Measurements from ENCODE around the gene HLF. TPM values are rescaled to one million over a fixed set of nuclear protein-coding genes. Genes with fewer than 3 reads are reported as not detected.
A peak's percentile ranks its signal among the peaks of the same experiment; 100 is the strongest.

Gene HLF
- total RNA-seq, 1 experiment from 2014 or later, result 1.3 TPM

GRCh38 chr17:55236316-55236715 is 28.4 kb upstream of the HLF start:
- Mint-ChIP-seq H3K27ac (ENCODE audit: unreplicated experiment) (no peak overlapping the region), H3K27me3 (ENCODE audit: unreplicated experiment) (no peaks in the 10 kb centered on the region), H3K4me3 (ENCODE audit: low read depth, unreplicated experiment) (no peak overlapping the region), H3K36me3 (ENCODE audit: insufficient read depth, unreplicated experiment) (peaks cover 11% of the 10 kb centered on the region), H3K9me3 (ENCODE audit: low read depth, unreplicated experiment) (no peaks in the 10 kb centered on the region), H3K4me1 (ENCODE audit: low read depth, unreplicated experiment) (peaks cover 8% of the 10 kb centered on the region)
- BruUV-seq (replicated peaks), result no TSS peak
- intact Hi-C loops (cut with micrococcal nuclease; ENCODE audit: unreplicated experiment), result loop anchor here (5.0 kb wide), 1 partner anchor 51 kb away; no protein-coding TSS in a partner anchor
- CTCF ChIA-PET, result no interaction called here
- TF ChIP-seq, protein P1, sequence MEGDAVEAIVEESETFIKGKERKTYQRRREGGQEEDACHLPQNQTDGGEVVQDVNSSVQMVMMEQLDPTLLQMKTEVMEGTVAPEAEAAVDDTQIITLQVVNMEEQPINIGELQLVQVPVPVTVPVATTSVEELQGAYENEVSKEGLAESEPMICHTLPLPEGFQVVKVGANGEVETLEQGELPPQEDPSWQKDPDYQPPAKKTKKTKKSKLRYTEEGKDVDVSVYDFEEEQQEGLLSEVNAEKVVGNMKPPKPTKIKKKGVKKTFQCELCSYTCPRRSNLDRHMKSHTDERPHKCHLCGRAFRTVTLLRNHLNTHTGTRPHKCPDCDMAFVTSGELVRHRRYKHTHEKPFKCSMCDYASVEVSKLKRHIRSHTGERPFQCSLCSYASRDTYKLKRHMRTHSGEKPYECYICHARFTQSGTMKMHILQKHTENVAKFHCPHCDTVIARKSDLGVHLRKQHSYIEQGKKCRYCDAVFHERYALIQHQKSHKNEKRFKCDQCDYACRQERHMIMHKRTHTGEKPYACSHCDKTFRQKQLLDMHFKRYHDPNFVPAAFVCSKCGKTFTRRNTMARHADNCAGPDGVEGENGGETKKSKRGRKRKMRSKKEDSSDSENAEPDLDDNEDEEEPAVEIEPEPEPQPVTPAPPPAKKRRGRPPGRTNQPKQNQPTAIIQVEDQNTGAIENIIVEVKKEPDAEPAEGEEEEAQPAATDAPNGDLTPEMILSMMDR (IDR thresholded peaks at IDR 0.05; ENCODE audit: unreplicated experiment), result no peak
- DNase-seq, result no peak

GRCh38 chr17:55237268-55237667 is 27.5 kb upstream of the HLF start:
- Mint-ChIP-seq H3K4me1 (ENCODE audit: low read depth, unreplicated experiment) (peaks cover 8% of the 10 kb centered on the region), H3K27me3 (ENCODE audit: unreplicated experiment) (no peaks in the 10 kb centered on the region), H3K27ac (ENCODE audit: unreplicated experiment) (no peak overlapping the region), H3K36me3 (ENCODE audit: insufficient read depth, unreplicated experiment) (peaks cover 11% of the 10 kb centered on the region), H3K9me3 (ENCODE audit: low read depth, unreplicated experiment) (peaks cover 3% of the 10 kb centered on the region), H3K4me3 (ENCODE audit: low read depth, unreplicated experiment) (no peak overlapping the region)
- CTCF ChIA-PET, result no interaction called here
- no TSS peak for BruUV-seq (replicated peaks)
- DNase-seq, result no peak
- intact Hi-C loops (cut with micrococcal nuclease; ENCODE audit: unreplicated experiment), result loop anchor here (5.0 kb wide), 1 partner anchor 50 kb away; no protein-coding TSS in a partner anchor
- TF ChIP-seq, protein P1 (IDR thresholded peaks at IDR 0.05; ENCODE audit: unreplicated experiment), result no peak

GRCh38 chr17:55237841-55238178 is 26.9 kb upstream of the HLF start:
- no TSS peak for BruUV-seq (replicated peaks)
- DNase-seq, result no peak
- Mint-ChIP-seq H3K27me3 (ENCODE audit: unreplicated experiment) (no peaks in the 10 kb centered on the region), H3K4me1 (ENCODE audit: low read depth, unreplicated experiment) (peaks cover 8% of the 10 kb centered on the region), H3K4me3 (ENCODE audit: low read depth, unreplicated experiment) (peak overlapping the region; percentile 76), H3K36me3 (ENCODE audit: insufficient read depth, unreplicated experiment) (peaks cover 11% of the 10 kb centered on the region), H3K9me3 (ENCODE audit: low read depth, unreplicated experiment) (peaks cover 3% of the 10 kb centered on the region), H3K27ac (ENCODE audit: unreplicated experiment) (no peak overlapping the region)
- intact Hi-C loops (cut with micrococcal nuclease; ENCODE audit: unreplicated experiment), result loop anchor here (2.0 to 5.0 kb wide), 2 partner anchors 27 to 49 kb away; partner anchors contain the start of gene HLF
- CTCF ChIA-PET, result interaction anchor here (0.7 to 1.5 kb wide), 3 partner anchors 28 to 1588 kb away, joined by 3 to 6 read pairs (median 3); no protein-coding TSS in a partner anchor
- TF ChIP-seq, protein P1 (IDR thresholded peaks at IDR 0.05; ENCODE audit: unreplicated experiment), result no peak

GRCh38 chr17:55238179-55238930 is 26.4 kb upstream of the HLF start:
- peak; percentile 84 for DNase-seq
- H3K4me3 Mint-ChIP-seq (ENCODE audit: low read depth, unreplicated experiment), result peak overlapping the region; percentile 76
- BruUV-seq (replicated peaks), result no TSS peak
- H3K4me1 Mint-ChIP-seq (ENCODE audit: low read depth, unreplicated experiment), result peaks cover 8% of the 10 kb centered on the region
- H3K27ac Mint-ChIP-seq (ENCODE audit: unreplicated experiment), result peak overlapping the region; percentile 44
- TF ChIP-seq, protein P1 (IDR thresholded peaks at IDR 0.05; ENCODE audit: unreplicated experiment), result no peak
- CTCF ChIA-PET, result interaction anchor here (0.7 to 1.5 kb wide), 4 partner anchors 28 to 1588 kb away, joined by 3 to 6 read pairs (median 4); no protein-coding TSS in a partner anchor
- intact Hi-C loops (cut with micrococcal nuclease; ENCODE audit: unreplicated experiment), result loop anchor here (2.0 to 5.0 kb wide), 2 partner anchors 26 to 49 kb away; partner anchors contain the start of gene HLF
- peaks cover 3% of the 10 kb centered on the region for H3K9me3 Mint-ChIP-seq (ENCODE audit: low read depth, unreplicated experiment)
- peaks cover 11% of the 10 kb centered on the region for H3K36me3 Mint-ChIP-seq (ENCODE audit: insufficient read depth, unreplicated experiment)
- no peaks in the 10 kb centered on the region for H3K27me3 Mint-ChIP-seq (ENCODE audit: unreplicated experiment)
